Heart left ventricle (tissue), 13 donors: Measurements from ENCODE around the gene RNF123.

Experiments
- CTCF ChIP-seq, 12 donors: fragments of 200-600 bp; sonication (generic) in 4 of 12; IDR thresholded peaks; one replicate each; pipeline versions ENCODE4 v1.5.0 to v1.8.0; 2018 to 2022; ENCODE audit warnings: antibody characterized with exemption in 12 of 12, mild to moderate bottlenecking in 5 of 12
- POLR2A ChIP-seq, 2 donors: fragments of 450-650 bp; IDR thresholded peaks; one replicate each; pipeline ENCODE4 v1.6.1; 2017; ENCODE audit warnings: antibody characterized with exemption in 2 of 2, mild to moderate bottlenecking in 2 of 2, moderate library complexity in 2 of 2
- donor health status: ischemic (EF 13 %, LVEDD 7.1; RV severe dilation, severe dysfunction).
- donor health status: DM: no; HTN: yes; CAD: no.
- donor health status: DM: no; HTN: no; CAD: no.
- donor health status: ischemic (EF 25% LVEDD 6.9; RV normal size, moderate dysfunction).
- donor health status: ischemic (EF 25% LVEDD 5.7; RV mildly dilated, moderate dysfunction).
- donor health status: ischemic (EF 35%, LVEDD 5.7; RV mildly dilated, moderate dysfunction).
- donor health status: nonischemic (EF 11% LVEDD 7.7; RV severe dilation, severe dysfunction).
- donor health status: DM: yes; HTN: yes; CAD: no.
- donor health status: PGD.
- donor health status: ischemic (EF 29% LVEDD 5.4; RV normal size, mild dysfunction).
- donor health status: nonischemic (EF 23%, LVEDD 6.1; RV moderate dilation, normal function).

- TF ChIP-seq CTCF (IDR thresholded peaks at IDR 0.05) (no peak), POLR2A (IDR thresholded peaks at IDR 0.05) (no peak)
These were observed 43.1 kb upstream of the RNF123 start for GRCh38 chr3:49646236-49646635.
